MM.1S (cell line): Measurements from ENCODE around the gene CCDC160.

Experiments
- EZH2 ChIP-seq: fragments of 300-600 bp; sonication (generic); optimal IDR thresholded peaks from 2 replicates; pipeline ENCODE3; 2017; ENCODE audit warnings: low read depth, mild to moderate bottlenecking, antibody characterized with exemption, low read length, mixed read lengths
- EZH2phosphoT487 ChIP-seq: fragments of 300-600 bp; sonication (generic); IDR thresholded peaks from 2 replicates; pipeline ENCODE4 v1.6.1; 2018; ENCODE audit warnings: antibody characterized with exemption, low read length
- TF ChIP-seq, protein P1 (sequence below): fragments of 300-600 bp; sonication (generic); IDR thresholded peaks from 2 replicates; pipeline ENCODE4 v1.5.1; 2016; ENCODE audit warnings: antibody characterized with exemption, low read length, mixed read lengths

- no peak for TF ChIP-seq EZH2
- TF ChIP-seq, protein P1, sequence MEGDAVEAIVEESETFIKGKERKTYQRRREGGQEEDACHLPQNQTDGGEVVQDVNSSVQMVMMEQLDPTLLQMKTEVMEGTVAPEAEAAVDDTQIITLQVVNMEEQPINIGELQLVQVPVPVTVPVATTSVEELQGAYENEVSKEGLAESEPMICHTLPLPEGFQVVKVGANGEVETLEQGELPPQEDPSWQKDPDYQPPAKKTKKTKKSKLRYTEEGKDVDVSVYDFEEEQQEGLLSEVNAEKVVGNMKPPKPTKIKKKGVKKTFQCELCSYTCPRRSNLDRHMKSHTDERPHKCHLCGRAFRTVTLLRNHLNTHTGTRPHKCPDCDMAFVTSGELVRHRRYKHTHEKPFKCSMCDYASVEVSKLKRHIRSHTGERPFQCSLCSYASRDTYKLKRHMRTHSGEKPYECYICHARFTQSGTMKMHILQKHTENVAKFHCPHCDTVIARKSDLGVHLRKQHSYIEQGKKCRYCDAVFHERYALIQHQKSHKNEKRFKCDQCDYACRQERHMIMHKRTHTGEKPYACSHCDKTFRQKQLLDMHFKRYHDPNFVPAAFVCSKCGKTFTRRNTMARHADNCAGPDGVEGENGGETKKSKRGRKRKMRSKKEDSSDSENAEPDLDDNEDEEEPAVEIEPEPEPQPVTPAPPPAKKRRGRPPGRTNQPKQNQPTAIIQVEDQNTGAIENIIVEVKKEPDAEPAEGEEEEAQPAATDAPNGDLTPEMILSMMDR: no peak
- TF ChIP-seq EZH2phosphoT487: no peak
Measured at GRCh38 chrX:134244043-134244442, 7.1 kb downstream of the CCDC160 start.
